GM18951 (cell line): ENCODE results near the gene BCAN.

Source experiments
- POLR2A ChIP-seq: IDR thresholded peaks from 4 replicates; pipeline ENCODE4 v1.6.1; 2011; ENCODE audit warnings: mild to moderate bottlenecking; ENCODE audit not compliant: insufficient read length, insufficient read depth; ENCODE audit errors: extremely low read depth
- in situ Hi-C: fragments of 300-500 bp; cut with MboI; formaldehyde crosslinking; loops from one replicate; pipeline ENCODE4 v1.12.0; 2022; ENCODE audit warnings: low sequenced_read_pairs, mixed read lengths, inconsistent platforms; ENCODE audit not compliant: unreplicated experiment

Gene BCAN

DNA sequence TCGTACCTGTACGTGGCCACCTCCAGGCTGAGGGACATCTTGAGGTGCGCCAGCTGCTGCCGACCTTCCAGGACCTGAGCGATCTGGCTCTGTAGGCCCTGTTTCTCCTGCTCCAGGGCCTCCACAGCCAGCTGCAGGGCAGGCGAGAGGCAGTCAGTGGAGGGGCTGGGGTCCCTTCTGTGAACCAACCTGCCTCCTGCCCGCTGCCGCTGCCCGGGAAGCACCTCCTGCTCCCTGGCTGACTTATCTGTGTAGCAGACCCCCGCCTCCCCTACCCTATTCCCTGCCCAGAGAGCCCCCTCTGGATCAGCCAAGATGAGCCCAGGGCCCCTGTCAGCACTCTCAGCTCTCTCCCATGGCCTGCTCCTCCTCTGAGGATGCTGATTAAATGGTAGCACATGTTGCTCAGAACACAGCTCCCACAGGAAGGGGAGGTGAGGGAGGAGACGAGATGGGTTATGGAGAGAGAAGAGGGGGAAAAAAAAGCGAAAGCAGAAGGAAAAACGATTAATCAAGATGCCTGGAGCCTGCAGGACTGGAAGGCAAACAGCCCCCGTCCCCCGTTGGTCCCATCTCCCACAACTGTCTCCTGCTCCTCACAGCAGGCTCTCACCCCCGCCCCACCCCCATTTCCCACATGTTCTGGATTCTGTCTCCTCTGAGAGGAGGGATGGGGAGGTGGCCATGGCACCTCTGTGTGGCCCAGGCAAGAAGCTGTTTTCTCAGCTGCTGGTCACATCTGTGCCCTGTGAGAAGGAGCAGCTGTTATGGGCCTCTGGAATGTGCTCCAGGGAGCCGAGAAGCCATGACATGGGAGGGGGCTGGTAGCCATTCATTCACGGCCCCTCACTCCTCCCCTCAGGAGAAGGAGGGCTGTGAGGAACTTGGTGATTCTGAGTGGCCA, 33.5 kb downstream of the BCAN start:
- TF ChIP-seq POLR2A: no peak
- in situ Hi-C loops: loop anchor here (25.0 kb wide), 1 partner anchor 187 kb away; the partner anchor contains the start of genes INSRR and NTRK1

- in situ Hi-C loops: loop anchor here (25.0 kb wide), 1 partner anchor 186 kb away; the partner anchor contains the start of genes INSRR and NTRK1
- TF ChIP-seq POLR2A: no peak
Observed at GRCh38 chr1:156676114-156676819, 34.4 kb downstream of the BCAN start.

GRCh38 chr1:156676820-156677615, 35.1 kb downstream of the BCAN start, which contains the start of gene NES:
Gene NES, minus strand, starts transcription at chr1:156677407. Its CDS starts 143 bp downstream, at chr1:156677264.
- TF ChIP-seq POLR2A: no peak
- in situ Hi-C loops: loop anchor here (25.0 kb wide), 1 partner anchor 185 kb away; the partner anchor contains the start of genes INSRR and NTRK1

DNA sequence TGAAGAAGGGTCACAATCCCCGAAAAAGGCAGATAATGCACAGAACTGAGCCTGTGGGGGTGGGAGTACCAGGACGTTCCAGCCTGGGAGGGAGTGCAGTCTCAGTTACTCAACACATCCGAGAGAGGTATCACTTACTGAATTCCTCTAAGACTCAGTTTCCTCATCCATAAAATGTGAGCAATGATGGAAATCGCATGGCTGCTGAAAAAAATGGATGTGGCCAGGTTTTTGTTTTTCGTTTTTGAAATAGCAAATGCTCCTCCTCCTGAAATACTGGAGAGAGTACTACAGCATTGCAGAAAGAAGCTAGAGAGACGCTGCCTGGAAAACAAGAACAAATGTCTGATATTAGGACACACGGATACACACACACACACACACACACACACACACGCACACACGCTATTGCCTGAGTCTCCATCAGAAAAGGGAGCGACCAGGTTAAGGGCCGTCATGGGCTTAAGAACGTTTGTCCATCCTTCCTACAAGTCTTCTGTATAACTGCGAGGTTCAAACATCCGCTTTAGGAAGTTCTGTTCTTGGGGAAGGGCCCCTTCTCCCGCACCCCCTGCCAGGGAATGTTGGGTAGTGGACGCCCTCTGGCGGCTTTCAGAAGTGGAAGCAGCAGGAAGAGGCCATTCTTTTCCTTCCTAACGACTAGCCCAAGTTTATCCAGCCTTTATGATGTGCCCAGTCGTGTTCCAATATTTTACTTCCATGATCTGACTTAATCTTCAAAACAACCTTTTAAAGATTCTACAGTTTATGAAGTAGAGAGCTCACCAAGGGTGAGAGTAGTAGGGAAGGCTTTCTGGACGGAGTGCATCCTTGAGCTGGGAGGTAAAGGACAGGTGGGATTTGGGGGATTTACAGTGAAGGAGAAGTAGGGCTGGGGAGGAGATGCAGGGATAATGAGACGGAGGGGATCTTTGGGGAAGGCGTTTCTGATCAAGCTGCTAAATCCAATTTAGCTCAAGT, 36.0 kb downstream of the BCAN start:
- no peak for TF ChIP-seq POLR2A
- in situ Hi-C loops: loop anchor here (25.0 kb wide), 1 partner anchor 184 kb away; the partner anchor contains the start of genes INSRR and NTRK1

DNA sequence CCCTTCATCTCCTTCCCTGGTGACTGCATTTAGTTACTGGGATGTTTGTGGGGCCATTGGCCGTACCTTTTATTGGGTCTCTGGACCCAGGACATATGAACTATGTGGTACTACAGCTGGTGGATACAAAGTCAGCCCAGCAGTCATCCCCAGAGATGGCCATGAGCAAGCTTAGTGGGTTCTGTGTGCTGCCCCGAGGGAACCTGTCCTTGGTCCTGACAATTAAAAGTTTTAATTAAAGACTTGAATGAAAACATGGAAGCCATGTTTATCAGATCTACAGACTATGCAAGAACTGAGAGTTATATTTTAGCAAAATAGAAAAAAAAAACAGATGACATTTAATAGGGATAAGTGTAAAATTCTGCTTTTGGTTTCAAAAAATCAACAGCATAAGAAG, 38.1 kb downstream of the BCAN start:
- no peak for TF ChIP-seq POLR2A
- in situ Hi-C loops: loop anchor here (25.0 kb wide), 1 partner anchor 182 kb away; the partner anchor contains the start of genes INSRR and NTRK1

- no peak for TF ChIP-seq POLR2A
- in situ Hi-C loops: loop anchor here (25.0 kb wide), 1 partner anchor 181 kb away; the partner anchor contains the start of genes INSRR and NTRK1
Observed at GRCh38 chr1:156681196-156681960, 39.5 kb downstream of the BCAN start.

DNA sequence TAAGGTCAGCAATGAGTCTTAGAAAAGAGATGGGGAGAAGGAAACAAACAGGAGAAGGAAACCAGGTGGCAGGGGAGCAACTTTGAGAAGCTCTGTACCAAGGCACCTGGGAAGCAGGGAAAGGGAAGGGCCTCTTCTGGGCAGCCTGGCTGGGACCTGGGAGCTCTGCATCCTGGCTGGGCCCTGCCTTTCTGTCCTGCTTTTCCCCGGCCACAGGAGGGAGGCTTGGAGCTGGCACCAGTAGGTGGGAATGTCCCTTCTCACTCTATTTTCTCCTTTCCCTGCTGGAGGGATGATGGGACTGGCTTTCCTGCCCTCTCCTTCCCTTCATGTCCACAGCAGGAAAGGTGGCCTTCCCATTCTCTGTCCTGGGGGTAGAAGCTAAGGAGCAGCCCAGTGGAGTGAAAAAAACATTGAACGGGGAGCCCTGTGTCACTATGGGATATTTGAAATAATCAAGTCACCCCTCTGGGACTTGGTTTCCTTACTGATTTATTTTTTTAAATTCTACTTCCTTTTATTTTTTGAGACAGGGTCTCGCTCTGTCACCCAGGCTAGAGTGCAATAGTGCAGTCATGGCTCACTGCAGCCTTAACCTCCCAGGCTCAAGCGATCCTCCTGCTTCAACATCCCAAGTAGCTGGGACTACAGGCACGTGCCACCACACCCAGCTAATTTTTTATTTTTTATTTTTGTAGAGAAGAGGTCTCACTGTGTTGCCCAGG, 40.4 kb downstream of the BCAN start:
- in situ Hi-C loops: loop anchor here (25.0 kb wide), 1 partner anchor 180 kb away; the partner anchor contains the start of genes INSRR and NTRK1

GRCh38 chr1:156684227-156684782, 42.4 kb downstream of the BCAN start:
- in situ Hi-C loops: loop anchor here (25.0 kb wide), 1 partner anchor 178 kb away; the partner anchor contains the start of genes INSRR and NTRK1

More for the DNA sequence above, 40.4 kb downstream of the BCAN start:
- TF ChIP-seq POLR2A: no peak

GRCh38 chr1:156689035-156689952, 47.4 kb downstream of the BCAN start:
- TF ChIP-seq POLR2A: no peak
- in situ Hi-C loops: loop anchor here (25.0 kb wide), 1 partner anchor 173 kb away; the partner anchor contains the start of genes INSRR and NTRK1

More at GRCh38 chr1:156684227-156684782, 42.4 kb downstream of the BCAN start:
- no peak for TF ChIP-seq POLR2A
